Right lobe of liver (tissue), 4 donors: Measurements from ENCODE around the gene LYPD6B.

Source experiments
- CTCF ChIP-seq, 4 donors: fragments of 200-600 bp in 3 of 4; fragments of 450-650 bp in 1 of 4; IDR thresholded peaks; one replicate each; pipeline versions ENCODE4 v1.5.1 to v1.8.0; 2016 to 2022; ENCODE audit warnings: antibody characterized with exemption in 4 of 4, mild to moderate bottlenecking in 2 of 4
- POLR2A ChIP-seq: fragments of 450-650 bp; IDR thresholded peaks from one replicate; pipeline ENCODE4 v1.6.1; 2017; ENCODE audit warnings: antibody characterized with exemption, mild to moderate bottlenecking
- donor health status: DM: no; HTN: no; CAD: no.
- donor health status: DM: no; HTN: no; CAD: no.
- donor health status: DM: no; HTN: yes; CAD: no.

DNA sequence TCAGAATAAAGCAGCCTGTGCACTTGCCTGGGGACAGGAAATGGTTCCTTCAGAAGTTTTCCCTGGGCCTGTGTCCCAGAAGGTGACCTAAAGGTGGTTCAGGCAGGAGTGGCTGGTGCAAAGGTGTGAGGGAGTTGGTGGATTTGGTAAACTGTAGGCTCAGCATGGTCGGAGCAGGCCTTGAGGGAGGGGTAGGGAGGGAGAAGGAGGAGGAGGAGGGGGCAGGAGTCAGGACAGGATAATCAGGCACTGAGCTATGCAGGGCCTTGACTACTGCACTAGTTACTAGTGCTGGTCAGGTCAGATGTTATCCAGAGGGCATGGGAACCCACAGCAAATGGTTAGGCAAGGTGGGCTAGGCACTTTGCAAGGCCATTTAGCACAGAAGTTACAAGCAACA is 21.3 kb downstream of the LYPD6B start:
- TF ChIP-seq CTCF (IDR thresholded peaks at IDR 0.05) (no peak), POLR2A (no peak)
